Measurements from ENCODE around the gene WDR5B. TPM values are rescaled to one million over a fixed set of nuclear protein-coding genes. Genes with fewer than 3 reads are reported as not detected.

Gene WDR5B
- total and polyA plus RNA-seq, 2 of the 4 experiments (the other 2 are of a cell fraction), result 3.1 to 5.6 TPM

DNA sequence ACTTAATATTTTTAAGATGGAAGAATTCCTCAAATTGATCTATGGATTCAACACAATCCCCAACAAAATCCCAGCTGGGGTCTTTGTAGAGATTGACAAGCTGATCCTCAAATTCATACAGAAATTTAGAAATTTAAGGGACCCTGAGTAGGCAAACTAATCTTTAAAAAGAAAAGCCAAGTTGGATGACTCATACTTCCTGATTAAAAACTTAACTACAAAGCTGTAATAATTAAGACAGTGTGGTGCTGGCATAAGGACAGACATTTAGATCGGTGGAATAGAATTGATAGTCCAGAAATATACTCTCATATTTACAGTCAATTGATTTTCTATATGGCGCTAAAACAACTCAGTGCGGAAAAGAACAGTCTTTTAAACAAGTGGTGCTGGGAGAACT, 20.3 kb downstream of the WDR5B start:
- Histone ChIP-seq H2BK5ac (ENCODE audit: low read depth, low read length, poor library complexity, severe bottlenecking) (no peak overlapping the region), H2BK20ac (ENCODE audit: low read depth, low read length) (no peak overlapping the region), H4K8ac (ENCODE audit: low read depth in 2 of 2, low read length in 2 of 2) (no peak overlapping the region), H2BK15ac (ENCODE audit: low read depth, low read length) (no peak overlapping the region), H3K9ac (ENCODE audit: low read depth, low read length) (no peak overlapping the region), H3K18ac (ENCODE audit: low read depth, low read length) (no peak overlapping the region), H3K27ac (ENCODE audit: insufficient read depth, low read length) (no peak overlapping the region), H3K36me3 (ENCODE audit: control insufficient read depth, insufficient read depth, low read length) (no peaks in the 10 kb centered on the region; the same call in 1 of the 2 replicates), H3K4me3 (ENCODE audit: insufficient read depth, low read depth, low read length) (no peak overlapping the region), H4K20me1 (ENCODE audit: insufficient read depth, low read length) (no peaks in the 10 kb centered on the region), H3K9me1 (ENCODE audit: insufficient read depth, low read length) (no peaks in the 10 kb centered on the region), H2AK5ac (ENCODE audit: low read depth, low read length) (no peak overlapping the region), H3K27me3 (ENCODE audit: control insufficient read depth, insufficient read depth, low read length) (no peaks in the 10 kb centered on the region), H3K23ac (ENCODE audit: low read depth, low read length) (no peak overlapping the region), H3K14ac (replicated peaks; ENCODE audit: low read depth, low read length) (no peak overlapping the region), H4K5ac (ENCODE audit: low read depth, low read length) (no peak overlapping the region), H3K9me3 (ENCODE audit: control insufficient read depth, insufficient read depth, low read length) (no peaks in the 10 kb centered on the region), H3K4ac (ENCODE audit: low read depth, low read length) (no peak overlapping the region), H3K4me2 (ENCODE audit: low read depth, low read length) (no peak overlapping the region), H3K79me1 (ENCODE audit: low read depth in 1 of 2, low read length in 2 of 2) (no peaks in the 10 kb centered on the region; a peak in 1 of 4 replicates), H2BK120ac (ENCODE audit: low read depth, low read length) (no peak overlapping the region), H3K4me1 (ENCODE audit: control insufficient read depth, insufficient read depth, low read length) (peaks cover 5% of the 10 kb centered on the region), H2AFZ (replicated peaks; ENCODE audit: low read length, poor library complexity) (no peak overlapping the region), H3K56ac (ENCODE audit: extremely low read depth, insufficient read depth, low read length) (no peak overlapping the region), H2AK9ac (replicated peaks; ENCODE audit: low read depth, low read length, poor library complexity) (no peak overlapping the region), H4K91ac (ENCODE audit: insufficient read depth, low read depth, low read length) (no peak overlapping the region)
- TF ChIP-seq FOS (IDR thresholded peaks at IDR 0.05; ENCODE audit: low read depth, low read length) (peak; percentile 43), RCOR1 (IDR thresholded peaks at IDR 0.05; ENCODE audit: insufficient replicate concordance, low read length) (no peak)
- DNase-seq (no peak), ATAC-seq (ENCODE audit: low read depth) (no peak)
- CTCF ChIA-PET, result no interaction called here
- intact Hi-C loops (cut with micrococcal nuclease) (no loop called here), dilution Hi-C loops (cut with HindIII; ENCODE audit: low sequenced_read_pairs, unreplicated experiment) (no loop called here), in situ Hi-C loops (cut with MboI; ENCODE audit: low sequenced_read_pairs) (loop anchor here (10.0 kb wide), 1 partner anchor 279 kb away; no protein-coding TSS in a partner anchor)
- BruUV-seq (replicated peaks), result no TSS peak
- WGBS, 2 experiments (ENCODE audit: extremely low coverage in 2 of 2, insufficient read length in 1 of 2), result no CpG with 5 or more reads among the region's 3 CpGs
- POLR2A ChIA-PET (ENCODE audit: unreplicated experiment), result no interaction called here
